Ureter (tissue), 1 donor: ENCODE results near the gene LAIR1. TPM values are rescaled to one million over a fixed set of nuclear protein-coding genes. Genes with fewer than 3 reads are reported as not detected.

ENCODE experiments used
- DNase-seq: peaks from one replicate; pipeline ENCODE4 v3.0.0-alpha.2; 2020; ENCODE audit warnings: low spot score
- total RNA-seq: library from RNA; stranded (reverse); gene quantifications from one replicate; pipeline ENCODE4 v1.2.4, GENCODE V29; 2023
- donor health status: DM: yes; HTN: yes; CAD: no.

LAIR1 gene
- total RNA-seq, 1 donor from 2014 or later, result 16.1 TPM

- no peak for DNase-seq
Observed at GRCh38 chr19:54317108-54317964, 47.4 kb downstream of the LAIR1 start.

- no peak for DNase-seq
Observed at GRCh38 chr19:54316746-54317107, 48.0 kb downstream of the LAIR1 start.

- no peak for DNase-seq
Observed at GRCh38 chr19:54315956-54316355, 48.8 kb downstream of the LAIR1 start.

- DNase-seq, result no peak
Observed at GRCh38 chr19:54312436-54313377, 52.0 kb downstream of the LAIR1 start, which contains the start of gene LILRA5. TSS of gene LILRA5 (minus strand) at chr19:54313166. CDS start at chr19:54313019, 147 bp downstream.

- DNase-seq, result no peak
Observed at GRCh38 chr19:54312011-54312410, 52.7 kb downstream of the LAIR1 start.

GRCh38 chr19:54311486-54311885 lies 53.2 kb downstream of the LAIR1 start:
- DNase-seq, result no peak

GRCh38 chr19:54310543-54310942 lies 54.2 kb downstream of the LAIR1 start:
- DNase-seq, result no peak

GRCh38 chr19:54309811-54310210 lies 54.9 kb downstream of the LAIR1 start:
- DNase-seq, result no peak

GRCh38 chr19:54307389-54308020 lies 57.2 kb downstream of the LAIR1 start:
- no peak for DNase-seq

- DNase-seq, result no peak
Observed at GRCh38 chr19:54305141-54305540, 59.6 kb downstream of the LAIR1 start.

- DNase-seq, result no peak
Observed at GRCh38 chr19:54302257-54302656, 62.5 kb downstream of the LAIR1 start.

Other genes starting within 250 kb of the LAIR1 start
- gene TFPT, start 249.3 kb downstream of the LAIR1 start, total RNA-seq, result 16.8 TPM
- 59.0 TPM for gene PRPF31, start 249.2 kb downstream of the LAIR1 start, total RNA-seq
- gene CNOT3, start 227.2 kb downstream of the LAIR1 start, total RNA-seq, result 54.6 TPM
- 5.8 TPM for gene LENG1, start 205.2 kb downstream of the LAIR1 start, total RNA-seq
- gene TMC4, start 191.8 kb downstream of the LAIR1 start, total RNA-seq, result 155 TPM
- gene MBOAT7, start 175.4 kb downstream of the LAIR1 start, total RNA-seq, result 175 TPM
- gene TSEN34, start 173.6 kb downstream of the LAIR1 start, total RNA-seq, result 27.7 TPM
- gene RPS9, start 164.1 kb downstream of the LAIR1 start, total RNA-seq, result 1,389 TPM
- 5.6 TPM for gene LILRB3, start 141.9 kb downstream of the LAIR1 start, total RNA-seq
- 1.6 TPM for gene LILRA6, start 122.1 kb downstream of the LAIR1 start, total RNA-seq
- 5.3 TPM for gene LILRB5, start 107.7 kb downstream of the LAIR1 start, total RNA-seq
- gene LILRB2, start 83.8 kb downstream of the LAIR1 start, total RNA-seq, result 2.6 TPM
- gene LILRA5, start 51.8 kb downstream of the LAIR1 start, total RNA-seq, result 2.1 TPM
- gene LILRA4, start 25.8 kb downstream of the LAIR1 start, total RNA-seq, result 0.44 TPM
- 2.7 TPM for gene TTYH1, start 50.5 kb upstream of the LAIR1 start, total RNA-seq
- 269 TPM for gene LENG8, start 84.3 kb upstream of the LAIR1 start, total RNA-seq
- gene LENG9, start 98.8 kb upstream of the LAIR1 start, total RNA-seq, result 10.2 TPM
- gene CDC42EP5, start 108.4 kb upstream of the LAIR1 start, total RNA-seq, result 77.0 TPM
- gene LAIR2, start 137.9 kb upstream of the LAIR1 start, total RNA-seq, result not detected
- 2.2 TPM for gene LILRA2, start 208.9 kb upstream of the LAIR1 start, total RNA-seq
- gene LILRA1, start 228.7 kb upstream of the LAIR1 start, total RNA-seq, result 0.34 TPM